MCF 10A (cell line): ENCODE measurements around the gene GABBR1. TPM values are rescaled to one million over a fixed set of nuclear protein-coding genes. Genes with fewer than 3 reads are reported as not detected.

Experiments
- BruUV-seq: library from RNA; stranded (reverse); fragments of 400-500 nt; replicated peaks from 2 replicates; lab custom pipeline; 2021; lab: Mats Ljungman, UMichigan
- CTCF ChIA-PET: fragments of 300-600 bp; sonication (Branson Sonifier 250); formaldehyde crosslinking; extraction: SDS; loops from one replicate; lab custom pipeline; 2021; ENCODE audit warnings: antibody characterized with exemption, inconsistent platforms; lab: Yijun Ruan, JAX
- POLR2A ChIA-PET: fragments of 300-600, 350-650 bp; sonication (Branson Sonifier 250); formaldehyde crosslinking; extraction: SDS; loops from one replicate; lab custom pipeline; 2020; ENCODE audit warnings: antibody characterized with exemption, inconsistent platforms; lab: Yijun Ruan, JAX
- DNase-seq: peaks from one replicate; pipeline ENCODE4 v3.0.0-alpha.2; 2018; ENCODE audit not compliant: unreplicated experiment
- H3K27ac Mint-ChIP-seq: one replicate; pipeline ENCODE4 v1.8.0; 2022; ENCODE audit warnings: mild to moderate bottlenecking, low read depth, mixed read lengths; ENCODE audit not compliant: unreplicated experiment
- H3K27me3 Mint-ChIP-seq: one replicate; pipeline ENCODE4 v1.8.0; 2022; ENCODE audit warnings: mixed read lengths; ENCODE audit not compliant: insufficient read depth, unreplicated experiment
- H3K36me3 Mint-ChIP-seq: one replicate; pipeline ENCODE4 v1.8.0; 2022; ENCODE audit warnings: mild to moderate bottlenecking, moderate library complexity, mixed read lengths; ENCODE audit not compliant: insufficient read depth, unreplicated experiment
- H3K4me1 Mint-ChIP-seq: one replicate; pipeline ENCODE4 v1.8.0; 2022; ENCODE audit warnings: mixed read lengths; ENCODE audit not compliant: insufficient read depth, unreplicated experiment
- H3K4me3 Mint-ChIP-seq: one replicate; pipeline ENCODE4 v1.8.0; 2022; ENCODE audit warnings: mild to moderate bottlenecking, moderate library complexity, mixed read lengths; ENCODE audit not compliant: unreplicated experiment
- H3K9me3 Mint-ChIP-seq: one replicate; pipeline ENCODE4 v1.8.0; 2022; ENCODE audit warnings: mixed read lengths; ENCODE audit not compliant: unreplicated experiment
- CTCF ChIP-seq: fragments of 200-600 bp; IDR thresholded peaks from one replicate; pipeline ENCODE4 v1.8.0; 2022; ENCODE audit warnings: antibody characterized with exemption, mild to moderate bottlenecking; ENCODE audit not compliant: unreplicated experiment
- intact Hi-C: fragments of 100-400 bp; cut with micrococcal nuclease; formaldehyde crosslinking; loops from 2 replicates; pipeline ENCODE4 v1.14.1; 2022
- total RNA-seq: library from RNA; stranded (reverse); gene quantifications from 2 replicates; pipeline ENCODE4 v1.2.3, GENCODE V29; 2022

The GABBR1 gene
- total RNA-seq, 1 experiment from 2014 or later: 38.8 TPM

- no peaks in the 10 kb centered on the region for H3K27me3 Mint-ChIP-seq
- H3K4me1 Mint-ChIP-seq: peaks cover 5% of the 10 kb centered on the region
- H3K27ac Mint-ChIP-seq: no peak overlapping the region
- H3K9me3 Mint-ChIP-seq: no peaks in the 10 kb centered on the region
- H3K4me3 Mint-ChIP-seq: no peak overlapping the region
- POLR2A ChIA-PET: no interaction called here
- intact Hi-C loops: no loop called here
- TF ChIP-seq CTCF: no peak
- no peak for DNase-seq
- BruUV-seq: no TSS peak
- H3K36me3 Mint-ChIP-seq: peaks cover 36% of the 10 kb centered on the region
- CTCF ChIA-PET: no interaction called here
These were observed 12.4 kb downstream of the GABBR1 start for GRCh38 chr6:29620630-29621029.

GRCh38 chr6:29619578-29620160 is 13.3 kb downstream of the GABBR1 start:
- no peaks in the 10 kb centered on the region for H3K9me3 Mint-ChIP-seq
- H3K27ac Mint-ChIP-seq: no peak overlapping the region
- H3K4me3 Mint-ChIP-seq: no peak overlapping the region
- no TSS peak for BruUV-seq
- ChIA-PET CTCF (no interaction called here), POLR2A (no interaction called here)
- DNase-seq: no peak
- no peaks in the 10 kb centered on the region for H3K27me3 Mint-ChIP-seq
- H3K4me1 Mint-ChIP-seq: no peaks in the 10 kb centered on the region
- H3K36me3 Mint-ChIP-seq: peaks cover 42% of the 10 kb centered on the region
- TF ChIP-seq CTCF: no peak
- intact Hi-C loops: no loop called here

GRCh38 chr6:29617782-29618554 is 15.0 kb downstream of the GABBR1 start:
- intact Hi-C loops: no loop called here
- no peaks in the 10 kb centered on the region for H3K9me3 Mint-ChIP-seq
- DNase-seq: no peak
- no peak overlapping the region for H3K27ac Mint-ChIP-seq
- no TSS peak for BruUV-seq
- CTCF ChIA-PET: interaction anchor here (0.6 to 1.1 kb wide), 3 partner anchors 11 to 198 kb away, joined by 4 to 6 read pairs (median 4); no protein-coding TSS in a partner anchor
- POLR2A ChIA-PET: no interaction called here
- H3K4me1 Mint-ChIP-seq: no peaks in the 10 kb centered on the region
- H3K27me3 Mint-ChIP-seq: no peaks in the 10 kb centered on the region
- H3K36me3 Mint-ChIP-seq: peaks cover 52% of the 10 kb centered on the region
- H3K4me3 Mint-ChIP-seq: no peak overlapping the region
- no peak for TF ChIP-seq CTCF

DNA sequence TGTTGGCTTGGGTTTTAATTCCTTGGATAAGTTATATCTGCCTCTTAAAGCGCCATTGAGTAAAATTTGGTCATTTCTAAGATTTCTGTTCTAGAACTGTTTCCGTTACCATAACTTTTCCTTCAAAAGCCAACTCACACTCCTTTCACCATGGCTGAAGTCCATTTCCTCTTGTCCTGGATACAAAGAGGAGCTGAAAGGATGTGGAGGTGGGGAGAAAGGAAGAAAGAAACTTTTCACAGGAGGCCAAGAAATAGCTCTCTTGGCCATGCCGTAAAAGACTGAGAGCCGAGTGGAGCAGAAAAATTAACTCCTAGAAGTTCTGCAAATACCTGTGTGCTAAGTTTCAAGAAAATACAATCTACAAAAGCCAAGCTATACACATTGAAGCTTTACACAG is 21.6 kb downstream of the GABBR1 start:
- H3K27me3 Mint-ChIP-seq: no peaks in the 10 kb centered on the region
- TF ChIP-seq CTCF: no peak
- peaks cover 61% of the 10 kb centered on the region for H3K36me3 Mint-ChIP-seq
- no TSS peak for BruUV-seq
- intact Hi-C loops: no loop called here
- no peak overlapping the region for H3K27ac Mint-ChIP-seq
- H3K4me1 Mint-ChIP-seq: no peaks in the 10 kb centered on the region
- no peak overlapping the region for H3K4me3 Mint-ChIP-seq
- no peak for DNase-seq
- ChIA-PET POLR2A (interaction anchor here (0.6 to 0.7 kb wide), 2 partner anchors 369 to 904 kb away, joined by 3 to 4 read pairs; no protein-coding TSS in a partner anchor), CTCF (interaction anchor here (0.6 to 1.5 kb wide), 4 partner anchors 25 to 754 kb away, joined by 3 to 7 read pairs (median 6); no protein-coding TSS in a partner anchor)
- no peaks in the 10 kb centered on the region for H3K9me3 Mint-ChIP-seq
